ENCODE results near the gene UBR2.

UBR2 gene

DNA sequence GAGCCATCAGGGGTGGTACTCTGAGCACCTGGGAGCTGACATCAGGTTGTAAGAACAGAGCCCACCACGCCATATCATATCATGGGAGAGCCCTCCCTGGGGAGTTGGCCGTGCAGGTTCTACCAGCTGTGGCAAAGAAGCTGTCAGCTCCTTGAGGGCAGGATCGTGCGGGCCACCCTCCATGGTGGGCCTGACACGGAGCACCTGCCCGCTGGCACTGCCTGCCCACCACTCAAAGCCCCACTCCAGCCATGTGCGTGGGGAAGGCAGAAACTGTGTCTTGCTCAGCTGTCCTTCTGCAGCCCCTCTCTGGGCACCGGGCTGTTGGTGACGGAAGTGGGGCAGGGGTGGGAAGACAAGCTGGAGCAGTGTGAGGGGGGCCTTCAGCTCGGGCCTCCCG lies 144.3 kb downstream of the UBR2 start:
- DNase-seq = no peak
- Histone ChIP-seq H3K27me3 (no peaks in the 10 kb centered on the region), H3K36me3 (no peaks in the 10 kb centered on the region), H3K4me3 (ENCODE audit: low read depth, low read length) (no peak overlapping the region), H3K4me1 (no peaks in the 10 kb centered on the region), H3K9me3 (no peaks in the 10 kb centered on the region)
- TF ChIP-seq, protein P1, sequence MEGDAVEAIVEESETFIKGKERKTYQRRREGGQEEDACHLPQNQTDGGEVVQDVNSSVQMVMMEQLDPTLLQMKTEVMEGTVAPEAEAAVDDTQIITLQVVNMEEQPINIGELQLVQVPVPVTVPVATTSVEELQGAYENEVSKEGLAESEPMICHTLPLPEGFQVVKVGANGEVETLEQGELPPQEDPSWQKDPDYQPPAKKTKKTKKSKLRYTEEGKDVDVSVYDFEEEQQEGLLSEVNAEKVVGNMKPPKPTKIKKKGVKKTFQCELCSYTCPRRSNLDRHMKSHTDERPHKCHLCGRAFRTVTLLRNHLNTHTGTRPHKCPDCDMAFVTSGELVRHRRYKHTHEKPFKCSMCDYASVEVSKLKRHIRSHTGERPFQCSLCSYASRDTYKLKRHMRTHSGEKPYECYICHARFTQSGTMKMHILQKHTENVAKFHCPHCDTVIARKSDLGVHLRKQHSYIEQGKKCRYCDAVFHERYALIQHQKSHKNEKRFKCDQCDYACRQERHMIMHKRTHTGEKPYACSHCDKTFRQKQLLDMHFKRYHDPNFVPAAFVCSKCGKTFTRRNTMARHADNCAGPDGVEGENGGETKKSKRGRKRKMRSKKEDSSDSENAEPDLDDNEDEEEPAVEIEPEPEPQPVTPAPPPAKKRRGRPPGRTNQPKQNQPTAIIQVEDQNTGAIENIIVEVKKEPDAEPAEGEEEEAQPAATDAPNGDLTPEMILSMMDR (IDR thresholded peaks at IDR 0.05; ENCODE audit: low read depth, low read length) = no peak

DNA sequence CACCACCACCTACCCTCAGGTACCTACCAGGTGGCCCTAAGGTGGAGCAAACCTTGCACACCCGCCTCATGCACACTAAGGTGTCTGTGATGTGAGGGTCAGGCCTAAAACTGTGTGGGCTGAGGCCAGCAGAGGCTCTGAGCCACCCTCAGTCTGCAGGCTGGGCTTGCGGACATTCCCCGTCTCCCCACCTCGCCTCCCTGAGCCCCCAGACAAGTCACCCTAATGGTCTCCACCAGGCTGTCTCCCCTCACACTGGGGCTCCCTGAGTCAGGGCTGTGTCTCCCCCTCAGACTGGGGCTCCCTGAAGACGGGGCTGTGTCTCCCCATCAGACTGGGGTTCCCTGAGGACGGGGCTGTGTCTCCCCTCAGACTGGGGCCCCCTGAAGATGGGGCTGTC lies 146.0 kb downstream of the UBR2 start:
- H3K9me3 ChIP-seq = no peaks in the 10 kb centered on the region
- DNase-seq = no peak
- H3K4me3 ChIP-seq (ENCODE audit: low read depth, low read length) = no peak overlapping the region
- TF ChIP-seq, protein P1 (IDR thresholded peaks at IDR 0.05; ENCODE audit: low read depth, low read length) = no peak
- no peaks in the 10 kb centered on the region for H3K27me3 ChIP-seq
- H3K36me3 ChIP-seq = no peaks in the 10 kb centered on the region
- no peaks in the 10 kb centered on the region for H3K4me1 ChIP-seq

DNA sequence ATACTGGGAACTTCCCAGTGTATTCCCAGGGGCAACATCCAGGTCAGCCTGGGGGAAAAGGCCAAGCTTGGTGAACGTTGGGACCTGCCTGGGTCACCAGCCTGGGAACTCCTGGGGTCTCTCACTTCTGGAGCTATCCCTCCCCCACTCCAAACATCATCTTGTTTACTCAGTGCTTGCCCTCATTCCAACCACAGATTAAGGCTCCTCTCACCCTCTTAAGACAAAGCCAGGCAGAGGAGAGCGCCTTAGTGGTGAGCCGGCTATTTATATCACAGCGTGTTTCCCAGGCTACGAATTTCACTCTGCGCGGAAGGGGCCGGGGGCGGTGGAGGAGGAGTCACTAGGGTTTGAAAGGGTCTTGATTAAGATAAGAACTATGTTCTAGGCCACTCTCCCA lies 146.5 kb downstream of the UBR2 start:
- H3K4me3 ChIP-seq (ENCODE audit: low read depth, low read length) = no peak overlapping the region
- no peaks in the 10 kb centered on the region for H3K4me1 ChIP-seq
- H3K9me3 ChIP-seq = no peaks in the 10 kb centered on the region
- DNase-seq = no peak
- no peaks in the 10 kb centered on the region for H3K27me3 ChIP-seq
- TF ChIP-seq, protein P1 (IDR thresholded peaks at IDR 0.05; ENCODE audit: low read depth, low read length) = no peak
- H3K36me3 ChIP-seq = no peaks in the 10 kb centered on the region

DNA sequence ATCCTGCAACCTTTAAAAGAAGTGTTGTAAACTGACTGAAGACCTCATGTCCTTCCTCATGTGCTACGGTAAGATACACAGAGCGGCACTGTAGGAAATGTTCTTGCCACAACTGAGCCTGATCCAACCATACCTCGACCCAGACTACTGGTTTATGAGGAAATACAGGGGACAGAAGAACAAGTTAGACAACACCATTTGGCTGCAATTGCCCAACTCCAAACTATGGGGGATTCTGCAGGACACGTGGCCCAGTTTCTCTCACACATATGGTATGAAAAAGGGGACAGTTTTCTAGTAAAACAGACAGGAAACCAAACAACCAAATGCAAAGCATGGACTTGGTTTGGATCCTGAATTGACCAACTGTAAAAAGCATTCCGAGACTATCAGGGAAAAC lies 148.1 kb downstream of the UBR2 start:
- Histone ChIP-seq H3K36me3 (no peaks in the 10 kb centered on the region), H3K27me3 (no peaks in the 10 kb centered on the region), H3K4me1 (no peaks in the 10 kb centered on the region), H3K9me3 (no peaks in the 10 kb centered on the region), H3K4me3 (ENCODE audit: low read depth, low read length) (no peak overlapping the region)
- no peak for DNase-seq
- TF ChIP-seq, protein P1 (IDR thresholded peaks at IDR 0.05; ENCODE audit: low read depth, low read length) = no peak

DNA sequence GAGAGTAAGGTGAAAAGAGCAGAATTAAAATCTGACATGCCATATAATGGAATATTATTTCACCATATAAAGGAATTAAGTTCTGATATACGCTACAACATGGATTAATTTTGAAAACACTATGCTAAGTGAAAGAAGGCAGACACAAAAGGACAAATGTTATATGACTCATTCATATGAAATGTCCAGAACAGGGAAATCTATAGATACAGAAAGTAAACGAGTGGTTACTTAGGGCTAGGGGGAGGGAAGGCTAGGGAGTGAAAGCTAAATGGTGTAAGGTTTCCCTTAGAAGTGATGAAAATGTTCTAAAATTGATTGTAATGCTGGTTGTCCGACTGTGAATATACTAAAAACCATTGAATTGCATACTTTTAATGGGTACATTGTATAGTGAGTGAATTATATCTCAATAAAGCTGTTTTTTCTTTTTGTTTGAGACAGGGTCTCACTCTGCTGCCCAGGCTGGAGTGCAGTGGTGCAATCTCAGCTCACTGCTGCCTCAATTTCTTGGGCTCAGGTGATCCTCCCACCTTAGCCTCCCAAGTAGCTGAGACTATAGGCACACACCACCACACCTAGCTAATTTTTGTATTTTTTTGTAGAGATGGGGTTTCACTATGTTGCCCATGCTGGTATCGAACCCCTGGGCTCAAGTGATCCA lies 150.4 kb downstream of the UBR2 start:
- Histone ChIP-seq H3K27me3 (no peaks in the 10 kb centered on the region), H3K4me1 (no peaks in the 10 kb centered on the region), H3K9me3 (no peaks in the 10 kb centered on the region), H3K4me3 (ENCODE audit: low read depth, low read length) (no peak overlapping the region), H3K36me3 (no peaks in the 10 kb centered on the region)
- DNase-seq = no peak
- TF ChIP-seq, protein P1 (IDR thresholded peaks at IDR 0.05; ENCODE audit: low read depth, low read length) = no peak

DNA sequence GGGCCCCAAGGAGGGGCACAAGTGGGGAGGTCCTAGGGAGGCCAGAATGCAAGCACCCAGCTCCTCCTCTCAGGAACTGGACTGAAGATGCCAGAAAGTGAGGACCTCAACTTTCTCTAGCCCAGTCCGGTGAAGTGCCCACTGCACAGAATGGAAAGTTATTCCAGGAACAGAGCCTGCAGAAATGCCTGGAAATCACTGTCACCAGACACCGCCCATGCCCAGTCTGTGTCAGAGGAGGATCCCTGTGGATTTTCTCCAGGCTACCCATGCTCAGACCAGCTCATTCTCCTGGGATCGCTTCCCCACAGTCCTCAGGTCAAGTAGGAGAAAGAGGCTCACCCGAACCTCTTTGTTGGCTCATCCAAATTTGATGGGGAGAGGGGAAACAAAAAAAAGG lies 152.0 kb downstream of the UBR2 start:
- no peak for DNase-seq
- Histone ChIP-seq H3K4me1 (no peaks in the 10 kb centered on the region), H3K36me3 (no peaks in the 10 kb centered on the region), H3K27me3 (no peaks in the 10 kb centered on the region), H3K4me3 (ENCODE audit: low read depth, low read length) (no peak overlapping the region), H3K9me3 (no peaks in the 10 kb centered on the region)
- TF ChIP-seq, protein P1 (IDR thresholded peaks at IDR 0.05; ENCODE audit: low read depth, low read length) = no peak
